GM11168 (cell line): ENCODE results near the gene OSBPL8.
"Not testable (repeated sequence)": the region's sequence is repeated elsewhere in the genome, so short reads cannot be mapped to it uniquely, and the experiment has no call there.

ENCODE experiments used
- in situ Hi-C: fragments of 300-500 bp; cut with MboI; formaldehyde crosslinking; loops from one replicate; pipeline ENCODE4 v1.12.0; 2022; ENCODE audit warnings: low sequenced_read_pairs; ENCODE audit not compliant: unreplicated experiment

Gene OSBPL8

DNA sequence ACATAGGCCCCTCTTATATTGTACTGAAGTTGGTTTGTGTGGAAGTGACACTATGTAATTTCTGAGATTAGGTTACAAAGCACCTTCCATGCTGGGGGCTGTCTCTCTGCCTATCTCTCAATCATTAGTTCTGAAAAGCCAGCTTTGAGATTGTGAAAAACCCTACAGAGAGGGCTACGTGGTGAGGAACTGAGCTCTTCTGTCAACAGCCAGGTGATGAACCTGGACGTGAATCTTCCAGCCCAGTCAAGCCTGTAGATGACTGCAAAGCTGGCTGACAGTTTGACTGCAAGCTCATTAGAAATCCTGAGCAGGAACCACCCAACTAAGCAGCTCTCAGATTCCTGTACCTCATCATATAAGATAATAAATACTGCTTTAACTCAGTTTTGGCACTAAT is 175.0 kb downstream of the OSBPL8 start:
- in situ Hi-C loops: no loop called here

DNA sequence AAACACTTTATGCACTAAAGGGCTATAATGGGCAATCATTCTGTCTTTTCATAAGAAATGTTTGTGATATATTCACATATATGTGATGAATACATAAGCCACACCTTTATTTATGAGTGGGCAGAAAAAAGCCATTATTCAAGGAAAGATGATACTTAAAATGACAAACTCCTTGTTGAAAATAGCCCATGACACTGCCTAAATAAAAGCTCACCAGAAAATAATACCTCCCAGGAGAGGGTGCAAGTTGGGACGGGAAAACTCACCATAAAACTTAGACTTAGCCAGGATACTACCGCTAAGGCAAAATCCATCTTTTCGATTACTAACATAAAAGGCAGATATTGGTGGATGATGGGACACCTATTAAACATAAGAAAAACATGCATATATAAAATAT is 175.6 kb downstream of the OSBPL8 start:
- in situ Hi-C loops: no loop called here

DNA sequence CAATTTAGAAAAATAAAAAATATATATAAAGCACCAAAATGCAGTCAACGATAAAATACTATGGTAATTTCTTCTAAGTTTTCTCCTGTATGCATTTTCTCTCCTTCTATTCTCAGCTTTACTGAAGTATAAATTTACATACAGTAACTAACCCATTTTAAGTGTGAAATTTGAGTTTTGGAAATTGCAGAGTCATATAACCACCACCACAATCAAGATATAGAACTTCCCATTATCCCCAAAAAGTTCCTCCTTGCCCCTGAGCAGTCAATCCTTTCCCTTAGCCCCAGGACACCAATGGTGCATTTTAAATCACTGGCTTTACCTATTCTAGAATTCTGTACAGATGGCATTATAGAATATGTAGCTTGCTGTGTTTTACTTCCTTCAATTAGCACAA is 180.3 kb downstream of the OSBPL8 start:
- in situ Hi-C loops: no loop called here

DNA sequence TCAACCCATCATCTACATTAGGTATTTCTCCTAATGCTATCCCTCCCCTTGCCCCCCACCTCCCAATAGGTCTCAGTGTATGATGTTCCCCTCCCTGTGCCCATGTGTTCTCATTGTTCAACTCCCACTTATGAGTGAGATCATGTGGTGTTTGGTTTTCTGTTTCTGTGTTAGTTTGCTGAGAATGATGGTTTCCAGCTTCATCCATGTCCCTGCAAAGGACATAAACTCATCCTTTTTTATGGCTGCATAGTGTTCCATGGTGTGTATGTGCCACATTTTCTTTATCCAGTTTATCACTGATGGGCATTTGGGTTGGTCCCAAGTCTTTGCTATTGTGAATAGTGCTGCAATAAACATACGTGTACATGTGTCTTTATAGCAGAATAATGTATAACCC is 182.7 kb downstream of the OSBPL8 start:
- in situ Hi-C loops: not testable (repeated sequence)

DNA sequence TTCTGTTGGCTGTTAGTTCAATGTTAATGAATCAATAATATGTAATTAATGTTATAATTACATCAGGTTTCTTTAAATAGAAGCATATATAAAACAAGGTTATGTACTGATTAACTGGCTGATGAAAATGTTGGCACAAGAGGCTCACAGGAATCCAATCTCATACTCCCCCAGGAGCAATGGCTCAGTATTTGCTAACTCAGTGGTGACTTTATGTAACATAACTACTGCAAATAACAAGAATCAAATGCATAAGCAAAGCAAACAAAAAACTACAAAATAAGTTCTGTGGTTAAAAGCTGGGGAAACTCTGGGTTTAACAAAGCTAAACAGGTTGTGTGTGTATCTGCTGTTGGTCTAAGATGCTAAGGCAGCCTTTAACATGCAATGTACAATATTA is 183.6 kb downstream of the OSBPL8 start:
- in situ Hi-C loops: no loop called here

DNA sequence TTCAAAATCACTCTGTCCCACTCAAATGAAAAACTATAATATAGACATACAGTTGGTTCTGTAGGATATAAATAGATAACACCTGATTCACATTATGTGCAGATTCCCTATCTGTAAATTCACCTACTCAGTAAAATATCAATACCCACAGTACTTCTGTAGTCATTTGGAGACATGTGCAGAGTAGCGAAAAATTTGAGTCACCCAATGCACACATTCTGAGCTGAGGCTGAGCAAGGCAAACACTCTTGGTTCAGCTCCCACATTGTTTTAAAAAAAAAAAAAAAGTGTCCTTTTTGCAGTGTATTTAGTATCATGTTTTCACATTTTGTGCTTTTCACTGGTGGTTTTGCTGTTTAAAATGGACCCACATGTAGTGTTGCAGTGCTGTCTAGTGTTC is 184.1 kb downstream of the OSBPL8 start:
- in situ Hi-C loops: no loop called here

DNA sequence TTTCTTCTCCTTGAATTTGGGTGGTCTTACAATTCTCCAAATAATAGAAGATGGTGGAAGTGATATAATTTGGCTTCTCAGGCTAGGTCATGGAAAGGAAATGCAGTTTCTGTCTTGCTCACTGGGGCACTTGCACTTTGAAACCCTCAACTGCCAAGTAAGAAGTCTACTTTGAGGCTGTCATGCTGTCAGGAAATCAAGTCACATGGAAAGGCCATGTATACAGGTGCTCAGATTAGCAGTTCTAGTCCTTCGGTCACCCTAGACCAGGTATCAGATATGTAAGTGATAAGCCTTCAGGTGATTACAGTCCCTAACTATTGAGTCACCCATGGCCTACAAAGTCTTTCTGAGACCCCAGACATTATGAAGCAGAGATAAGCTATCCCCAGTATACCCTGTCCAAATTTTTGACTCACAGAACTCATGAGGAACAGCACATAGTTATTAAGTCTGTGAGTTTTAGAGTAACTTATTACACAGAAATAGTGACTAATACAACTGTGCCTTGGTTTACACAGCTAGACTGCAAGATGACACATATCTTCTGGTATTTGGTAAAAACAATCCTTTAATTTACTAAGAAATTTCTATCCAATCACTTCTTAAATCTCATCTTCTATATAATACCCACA is 185.1 kb downstream of the OSBPL8 start:
- in situ Hi-C loops: no loop called here

DNA sequence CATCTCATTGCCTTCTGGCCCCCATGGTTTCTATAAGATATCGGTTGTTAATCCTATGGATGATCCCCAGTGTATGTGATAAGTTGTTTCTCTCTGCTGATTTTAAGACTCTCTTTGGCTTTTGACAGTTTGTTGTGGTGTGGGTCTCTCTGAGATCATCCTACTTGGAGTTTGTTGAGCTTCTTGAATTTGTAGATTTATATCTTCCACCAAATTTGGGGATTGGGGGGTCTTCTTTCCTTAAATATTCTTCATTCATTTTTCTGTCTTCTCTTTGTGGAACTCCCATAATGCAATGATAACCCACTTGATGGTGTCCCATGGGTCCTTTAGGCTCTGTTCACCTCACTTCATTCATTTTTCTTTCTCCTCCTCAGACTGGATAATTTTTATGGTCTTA is 191.3 kb downstream of the OSBPL8 start:
- in situ Hi-C loops: no loop called here

DNA sequence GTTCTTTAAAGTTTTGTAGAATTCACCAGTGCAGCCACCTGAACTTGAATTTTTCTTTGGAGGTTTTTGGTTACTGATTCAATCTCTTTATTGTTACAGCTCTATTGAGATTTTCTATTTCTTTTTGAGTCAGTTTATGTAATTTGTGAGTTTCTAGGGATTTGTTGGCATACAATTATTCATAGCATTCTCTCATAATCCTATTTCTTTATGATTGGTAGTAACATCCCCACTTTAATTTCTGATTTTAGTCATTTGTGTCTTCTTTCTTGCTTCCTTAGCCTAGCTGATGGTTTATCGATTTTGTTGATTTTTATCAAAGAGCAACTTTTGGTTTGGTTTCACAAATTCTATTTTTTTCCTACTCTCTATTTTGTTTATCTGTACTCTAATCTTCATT is 193.4 kb downstream of the OSBPL8 start:
- in situ Hi-C loops: no loop called here

DNA sequence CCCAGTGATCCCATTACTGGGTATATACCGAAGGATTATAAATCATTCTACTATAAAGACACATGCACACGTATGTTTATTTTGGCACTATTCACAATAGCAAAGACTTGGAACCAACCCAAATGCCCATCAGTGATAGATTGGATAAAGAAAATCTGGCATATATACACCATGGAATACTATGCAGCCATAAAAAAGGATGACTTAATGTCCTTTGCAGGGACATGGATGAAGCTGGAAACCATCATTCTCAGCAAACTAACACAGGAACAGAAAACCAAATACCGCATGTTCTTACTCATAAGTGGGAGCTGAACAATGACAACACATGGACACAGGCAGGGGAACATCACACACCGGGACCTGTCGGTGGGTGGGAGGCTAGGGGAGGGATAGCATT is 195.4 kb downstream of the OSBPL8 start:
- in situ Hi-C loops: not testable (repeated sequence)

DNA sequence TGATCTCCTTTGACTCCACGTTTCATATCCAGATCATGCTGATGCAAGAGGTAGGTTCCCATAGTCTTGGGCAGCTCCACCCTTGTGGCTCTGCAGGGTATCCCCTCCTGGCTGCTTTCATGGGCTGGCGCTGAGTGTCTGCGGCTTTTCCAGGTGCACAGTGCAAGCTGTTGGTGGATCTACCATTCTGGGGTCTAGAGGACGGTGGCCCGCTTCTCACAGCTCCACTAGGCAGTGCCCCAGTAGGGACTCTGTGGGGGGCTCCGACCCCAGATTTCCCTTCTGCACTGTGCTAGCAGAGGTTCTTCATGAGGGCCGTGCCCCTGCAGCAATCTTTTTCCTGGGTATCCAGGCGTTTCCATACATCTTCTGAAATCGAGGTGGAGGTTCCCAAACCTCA is 199.3 kb downstream of the OSBPL8 start:
- in situ Hi-C loops: no loop called here

DNA sequence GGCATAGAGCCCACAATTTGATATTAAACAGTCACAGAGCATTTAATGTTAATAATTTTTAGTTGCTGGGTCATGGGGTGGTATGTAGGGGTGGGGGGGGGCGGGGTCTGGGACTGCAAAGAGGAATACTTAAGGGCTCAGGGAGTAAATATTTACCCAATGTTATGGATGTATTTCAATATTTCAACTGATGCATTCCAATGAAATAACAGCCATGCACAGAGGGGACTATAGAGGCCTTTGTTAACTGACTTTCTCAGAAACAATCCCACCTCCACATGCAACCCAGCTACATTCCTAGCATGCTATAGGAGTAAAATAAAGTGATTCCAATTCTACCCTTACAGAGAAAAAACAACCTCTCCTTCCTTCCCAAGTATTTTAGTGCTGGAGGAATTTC is 203.5 kb downstream of the OSBPL8 start:
- in situ Hi-C loops: no loop called here

DNA sequence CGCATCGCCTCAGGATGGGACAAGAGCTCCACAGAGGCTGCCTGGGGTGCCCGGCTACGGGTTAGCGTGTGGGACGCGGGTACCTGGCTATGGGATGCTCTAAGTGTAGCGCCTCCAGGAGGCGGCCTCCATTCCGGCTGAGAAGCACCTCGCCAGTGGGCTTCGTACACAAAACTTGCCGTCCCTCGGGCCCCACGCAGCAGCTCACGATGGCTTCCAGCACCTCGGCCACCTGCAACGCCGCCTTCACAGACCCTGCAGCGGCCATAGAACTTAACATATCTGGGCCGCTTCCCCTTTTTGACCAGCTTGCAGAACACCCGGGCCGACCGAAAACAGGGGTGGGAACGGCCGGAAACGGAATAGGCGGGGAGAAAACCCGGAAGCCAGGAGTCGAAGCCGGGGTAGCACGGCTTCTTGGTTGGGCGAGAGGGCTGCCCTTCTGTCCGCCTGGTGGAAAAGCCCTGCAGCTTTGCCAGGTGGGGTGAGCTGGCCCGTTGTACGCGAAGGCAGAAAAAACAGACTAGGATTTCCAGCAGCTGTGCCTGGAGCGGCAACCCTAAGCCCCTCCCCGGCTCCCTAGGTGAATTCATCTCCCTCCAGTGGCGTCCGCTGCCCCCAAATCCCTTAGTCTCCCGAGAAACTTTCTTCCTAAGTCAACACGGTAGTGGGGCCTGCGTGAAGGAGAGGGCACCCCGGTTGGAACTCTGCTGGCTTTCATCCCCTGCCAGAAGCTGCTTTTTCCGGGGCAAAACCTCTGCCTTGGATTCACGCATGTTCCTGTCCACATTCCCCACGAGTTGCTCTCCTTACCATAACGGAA is 211.3 kb downstream of the OSBPL8 start, which contains the start of gene BBS10:
Gene BBS10 (minus strand): TSS at position 337 of the 823 bp plus-strand sequence. CDS start 57 bp downstream, at position 280.
- in situ Hi-C loops: loop anchor here (25.0 kb wide), 2 partner anchors 261 to 836 kb away; partner anchors contain the start of genes KRR1 and NAP1L1

DNA sequence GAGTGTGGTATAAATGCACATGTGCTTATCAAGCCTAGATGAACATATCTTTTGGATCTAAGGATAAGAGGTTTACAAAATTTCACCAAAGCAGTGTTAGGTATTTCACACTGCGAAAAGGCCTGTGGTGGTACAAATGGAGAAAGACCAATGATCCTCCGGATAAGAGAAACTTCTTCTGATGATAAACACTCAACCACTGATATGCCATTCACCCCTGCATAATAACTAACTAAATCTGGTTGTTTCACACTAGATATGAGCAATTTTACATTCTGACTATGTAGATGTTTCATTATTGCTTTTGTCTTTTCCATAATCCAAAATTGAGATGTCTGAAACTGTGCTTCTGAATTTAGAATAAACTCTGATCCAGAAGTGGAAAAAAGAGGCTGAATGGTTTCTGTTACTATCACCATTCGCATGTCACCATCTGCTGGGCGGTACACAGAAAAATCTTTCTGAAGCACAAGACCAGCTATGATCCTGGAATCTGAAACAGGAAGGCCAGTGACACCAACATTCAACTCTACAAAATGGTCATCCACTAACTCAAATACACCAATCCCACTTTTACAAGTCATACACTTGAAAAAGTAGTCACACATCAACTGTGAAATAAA is 212.7 kb downstream of the OSBPL8 start:
- in situ Hi-C loops: loop anchor here (25.0 kb wide), 2 partner anchors 260 to 835 kb away; partner anchors contain the start of genes KRR1 and NAP1L1

DNA sequence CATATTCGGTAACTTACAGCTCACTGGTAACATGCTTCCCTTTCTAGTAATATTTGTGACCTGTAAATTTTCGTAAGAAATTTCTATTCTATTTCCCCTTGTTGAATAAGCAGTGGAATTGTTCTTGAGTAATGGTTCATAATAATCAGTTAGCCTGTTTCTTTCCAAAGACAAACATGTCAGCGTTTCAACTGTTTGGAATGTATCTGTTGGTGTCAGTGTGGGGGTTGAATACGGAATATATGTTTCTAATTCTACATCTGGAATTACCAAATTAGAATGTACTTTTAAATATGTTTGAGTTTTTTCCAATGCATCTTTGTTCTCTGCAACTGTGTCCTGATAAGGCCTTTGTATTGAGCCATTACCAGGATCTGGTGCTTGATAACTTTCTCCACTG is 213.3 kb downstream of the OSBPL8 start:
- in situ Hi-C loops: loop anchor here (25.0 kb wide), 2 partner anchors 259 to 834 kb away; partner anchors contain the start of genes KRR1 and NAP1L1

DNA sequence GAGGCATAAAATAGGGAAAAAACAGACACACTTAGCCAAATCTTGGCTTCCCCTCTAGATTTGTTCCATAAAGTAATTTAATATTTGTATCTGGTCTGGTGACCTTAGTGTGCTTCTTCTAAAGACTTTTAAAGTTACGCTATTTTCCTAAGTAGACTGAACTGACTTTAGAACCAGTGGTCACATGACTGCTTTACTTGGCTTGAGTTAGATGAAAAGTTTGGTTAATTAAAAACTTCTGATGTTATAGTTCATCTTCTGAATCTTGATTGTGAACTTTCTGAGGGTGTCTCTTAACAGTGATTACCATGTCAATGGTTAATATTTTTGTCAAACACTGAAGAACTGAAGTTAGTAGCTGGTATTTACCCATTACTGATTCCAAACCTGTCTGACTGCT is 214.0 kb downstream of the OSBPL8 start:
- in situ Hi-C loops: loop anchor here (25.0 kb wide), 2 partner anchors 258 to 833 kb away; partner anchors contain the start of genes KRR1 and NAP1L1

DNA sequence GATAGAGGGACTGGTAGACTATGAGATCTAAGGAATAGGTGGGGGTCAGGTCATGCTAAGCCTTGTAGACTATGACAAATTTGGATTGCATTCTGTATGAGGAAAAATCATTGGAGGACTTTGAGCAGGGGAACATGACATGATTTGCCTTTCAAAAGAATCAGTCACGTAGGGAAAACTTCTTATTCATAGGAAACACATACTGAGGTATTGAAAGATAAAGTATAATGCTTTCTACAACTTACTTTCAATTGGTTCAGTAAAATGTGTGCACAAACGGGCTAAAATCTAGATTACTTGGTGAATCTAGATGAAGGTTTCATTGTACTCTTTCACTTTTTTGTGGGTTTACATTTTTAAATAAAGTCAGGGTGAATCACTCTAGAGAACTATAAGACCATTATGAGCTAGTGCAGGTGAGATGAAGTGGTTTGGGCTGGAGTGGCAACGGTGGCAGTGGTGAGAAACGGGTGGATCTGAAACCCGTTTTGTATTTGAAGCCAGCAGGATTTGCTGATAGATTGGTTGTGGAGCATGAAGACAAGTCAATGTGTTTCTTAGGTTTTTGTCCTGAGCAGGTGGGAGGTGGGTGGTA is 218.0 kb downstream of the OSBPL8 start:
- in situ Hi-C loops: loop anchor here (25.0 kb wide), 2 partner anchors 254 to 829 kb away; partner anchors contain the start of genes KRR1 and NAP1L1

DNA sequence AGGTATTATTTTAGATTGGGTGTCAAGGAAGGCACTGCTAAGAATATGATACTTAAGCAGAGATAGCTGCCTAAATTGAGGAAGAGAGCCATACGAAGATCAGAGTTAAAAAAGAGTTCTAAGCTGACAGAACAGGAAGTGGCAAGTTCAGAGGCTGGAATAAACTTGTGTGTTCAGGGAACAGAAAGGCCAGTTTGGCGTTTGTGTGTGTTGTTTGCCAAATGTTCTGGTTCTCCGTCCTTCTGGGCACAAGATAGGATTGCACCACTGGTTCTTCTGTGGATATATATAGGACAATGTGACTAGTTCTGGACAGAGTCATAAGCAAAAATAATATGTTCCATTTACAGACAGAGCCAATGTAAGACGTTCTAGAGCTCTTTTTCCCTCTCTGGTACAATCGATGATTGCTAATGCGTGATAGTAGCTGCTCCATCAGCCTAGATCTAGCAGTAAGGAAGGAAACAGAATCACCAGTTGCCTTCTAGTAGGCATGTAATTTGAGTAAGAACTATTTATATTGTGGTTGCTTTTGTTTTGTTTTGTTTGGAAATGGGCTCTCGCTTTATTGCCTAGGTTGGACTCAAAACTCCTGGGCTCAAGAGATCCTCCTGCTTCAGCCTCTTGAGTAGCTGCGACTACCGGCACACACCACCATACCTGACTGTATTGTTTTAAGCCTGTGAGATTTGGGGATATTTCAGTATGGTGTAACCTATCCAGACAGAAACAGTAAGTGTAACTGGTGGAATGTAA is 218.7 kb downstream of the OSBPL8 start:
- in situ Hi-C loops: loop anchor here (25.0 kb wide), 2 partner anchors 254 to 829 kb away; partner anchors contain the start of genes KRR1 and NAP1L1

DNA sequence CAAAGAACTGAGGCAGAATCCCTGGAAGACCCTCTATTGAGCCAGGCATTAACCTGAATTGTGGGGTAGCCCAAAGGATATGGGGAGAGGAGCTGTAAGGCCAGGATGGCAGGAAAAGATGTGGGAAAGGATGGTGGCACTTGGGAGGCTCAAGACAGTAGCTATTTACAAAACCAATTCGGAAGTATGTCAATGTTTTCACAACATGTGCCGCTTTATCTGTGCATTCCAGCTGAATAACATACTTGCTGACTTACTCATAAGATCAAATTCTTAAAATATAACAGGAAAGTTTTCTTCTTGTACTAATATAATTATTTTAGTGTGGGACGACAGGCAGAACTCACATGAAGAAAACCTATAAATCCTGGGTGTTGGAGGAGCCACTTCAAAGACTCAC is 222.0 kb downstream of the OSBPL8 start:
- in situ Hi-C loops: loop anchor here (25.0 kb wide), 2 partner anchors 250 to 825 kb away; partner anchors contain the start of genes KRR1 and NAP1L1
